A549 treated with AZD2906 at 1 μM for 4 hours (cell line): ENCODE results near the gene PACS1. TPM values are rescaled to one million over a fixed set of nuclear protein-coding genes. Genes with fewer than 3 reads are reported as not detected.

Experiments used
- total RNA-seq: library from RNA; stranded (reverse); fragments of 200-300 nt; extraction: Qiagen RNA extraction; gene quantifications from 5 replicates; pipeline ENCODE4 v1.2.3, GENCODE V29; 2022

PACS1 gene
- 61.1 to 91.1 TPM (median 82.8 TPM) in 5 replicates for total RNA-seq

GRCh38 chr11:66069715-66070603 lies at the start of gene PACS1:
Gene PACS1, plus strand, starts transcription at chr11:66070272. Its CDS starts 215 bp downstream, at chr11:66070487.

GRCh38 chr11:66026017-66026529 lies 44.0 kb upstream of the PACS1 start, which contains the start of gene CATSPER1:
Gene CATSPER1, minus strand, starts transcription at chr11:66026479. Its CDS starts 100 bp downstream, at chr11:66026379.

GRCh38 chr11:66048547-66049323 lies 21.3 kb upstream of the PACS1 start, which contains the start of gene GAL3ST3:
Gene GAL3ST3, minus strand, starts transcription at chr11:66049161. Its CDS starts 3,746 bp downstream, at chr11:66045415.

GRCh38 chr11:66051766-66052663 lies 18.1 kb upstream of the PACS1 start, which contains the start of gene SF3B2:
Gene SF3B2, plus strand, starts transcription at chr11:66052364. Its CDS starts 21 bp downstream, at chr11:66052385.

GRCh38 chr11:66268244-66268951 lies 198.3 kb downstream of the PACS1 start, which contains the start of gene RAB1B:
Gene RAB1B, plus strand, starts transcription at chr11:66268639. Its CDS starts 41 bp downstream, at chr11:66268680.

GRCh38 chr11:66277471-66278362 lies 207.6 kb downstream of the PACS1 start, which contains the start of gene CNIH2:
Gene CNIH2, plus strand, starts transcription at chr11:66278175. Its CDS starts 282 bp downstream, at chr11:66278457.

GRCh38 chr11:66288671-66289547 lies 218.8 kb downstream of the PACS1 start, which contains the start of gene YIF1A:
Gene YIF1A, minus strand, starts transcription at chr11:66289143. Its CDS starts 158 bp downstream, at chr11:66288985.

GRCh38 chr11:66291706-66292542 lies 221.9 kb downstream of the PACS1 start, which contains the start of gene TMEM151A:
Gene TMEM151A, plus strand, starts transcription at chr11:66291894. Its CDS starts 120 bp downstream, at chr11:66292014.

Other genes with a start within 250 kb of the PACS1 start
- gene SNX32, start 236.3 kb upstream of the PACS1 start, total RNA-seq, result 0.05 to 0.08 TPM (median 0.06 TPM) in 5 replicates
- gene CFL1, start 212.1 kb upstream of the PACS1 start, total RNA-seq, result 1,981 to 2,375 TPM (median 2,303 TPM) in 5 replicates
- 24.7 to 35.0 TPM (median 32.8 TPM) in 5 replicates for gene MUS81, start 209.8 kb upstream of the PACS1 start, total RNA-seq
- gene EFEMP2, start 197.5 kb upstream of the PACS1 start, total RNA-seq, result 0.49 to 1.1 TPM (median 0.97 TPM) in 5 replicates
- 0.07 to 0.11 TPM in 2 of 5 replicates, not detected in the others for gene CTSW, start 190.4 kb upstream of the PACS1 start, total RNA-seq
- gene FIBP, start 181.8 kb upstream of the PACS1 start, total RNA-seq, result 72.3 to 88.2 TPM (median 83.5 TPM) in 5 replicates
- gene CCDC85B, start 179.6 kb upstream of the PACS1 start, total RNA-seq, result 21.8 to 44.1 TPM (median 43.2 TPM) in 5 replicates
- 97.3 to 161 TPM (median 118 TPM) in 5 replicates for gene FOSL1, start 169.9 kb upstream of the PACS1 start, total RNA-seq
- 30.9 to 49.9 TPM (median 44.6 TPM) in 5 replicates for gene C11orf68, start 151.2 kb upstream of the PACS1 start, total RNA-seq
- gene DRAP1, start 150.8 kb upstream of the PACS1 start, total RNA-seq, result 162 to 254 TPM (median 207 TPM) in 5 replicates
- gene TSGA10IP, start 124.8 kb upstream of the PACS1 start, total RNA-seq, result not detected in 5 replicates
- 40.2 to 59.5 TPM (median 54.5 TPM) in 5 replicates for gene SART1, start 108.5 kb upstream of the PACS1 start, total RNA-seq
- gene EIF1AD, start 68.1 kb upstream of the PACS1 start, total RNA-seq, result 35.6 to 48.5 TPM (median 38.7 TPM) in 5 replicates
- gene BANF1, start 67.8 kb upstream of the PACS1 start, total RNA-seq, result 374 to 488 TPM (median 470 TPM) in 5 replicates
- gene CST6, start 58.3 kb upstream of the PACS1 start, total RNA-seq, result not detected in 5 replicates
- gene CATSPER1, start 43.8 kb upstream of the PACS1 start, total RNA-seq, result 1.1 to 1.5 TPM (median 1.3 TPM) in 5 replicates
- gene GAL3ST3, start 21.1 kb upstream of the PACS1 start, total RNA-seq, result not detected in 5 replicates
- gene SF3B2, start 17.9 kb upstream of the PACS1 start, total RNA-seq, result 163 to 185 TPM (median 169 TPM) in 5 replicates
- 39.3 to 47.0 TPM (median 43.1 TPM) in 5 replicates for gene KLC2, start 187.4 kb downstream of the PACS1 start, total RNA-seq
- 131 to 153 TPM (median 147 TPM) in 5 replicates for gene RAB1B, start 198.4 kb downstream of the PACS1 start, total RNA-seq
- gene CNIH2, start 207.9 kb downstream of the PACS1 start, total RNA-seq, result 2.1 to 3.0 TPM (median 2.3 TPM) in 5 replicates
- gene YIF1A, start 218.9 kb downstream of the PACS1 start, total RNA-seq, result 93.6 to 127 TPM (median 118 TPM) in 5 replicates
- gene TMEM151A, start 221.6 kb downstream of the PACS1 start, total RNA-seq, result 2.0 to 4.1 TPM (median 3.7 TPM) in 5 replicates
- gene CD248, start 246.8 kb downstream of the PACS1 start, total RNA-seq, result 0.02 to 0.03 TPM in 2 of 5 replicates, not detected in the others